Esophagus squamous epithelium (tissue), 4 donors: ENCODE data around the gene TUT7.

Source experiments
- CTCF ChIP-seq, 6 experiments: fragments of 450-650 bp in 4 of 6; fragments of 200-600 bp in 2 of 6; sonication (generic) in 2 of 6; IDR thresholded peaks; one replicate each; pipeline ENCODE4 v1.5.1; 2016 to 2019; ENCODE audit warnings: antibody characterized with exemption in 6 of 6, mild to moderate bottlenecking in 4 of 6, moderate library complexity in 4 of 6
- POLR2A ChIP-seq, 4 donors: fragments of 450-650 bp; IDR thresholded peaks; one replicate each; pipeline ENCODE4 v1.6.1; 2017; ENCODE audit warnings: antibody characterized with exemption in 4 of 4, mild to moderate bottlenecking in 4 of 4, moderate library complexity in 3 of 4

- TF ChIP-seq POLR2A (IDR thresholded peaks at IDR 0.05), result no peak
- TF ChIP-seq CTCF (IDR thresholded peaks at IDR 0.05), result no peak
These were observed 33.2 kb upstream of the TUT7 start for GRCh38 chr9:86387376-86387775.
